GM19025 (cell line): Measurements from ENCODE around the gene SRRM3.
"Not testable (repeated sequence)": the region's sequence is repeated elsewhere in the genome, so short reads cannot be mapped to it uniquely, and the experiment has no call there.

Experiments used
- ATAC-seq: cut with Tn5 transposase; IDR thresholded peaks from one replicate; pipeline ENCODE4 v1.9.1; 2021; ENCODE audit warnings: mild to moderate bottlenecking, low read depth, moderate library complexity; ENCODE audit not compliant: unreplicated experiment

SRRM3 gene

DNA sequence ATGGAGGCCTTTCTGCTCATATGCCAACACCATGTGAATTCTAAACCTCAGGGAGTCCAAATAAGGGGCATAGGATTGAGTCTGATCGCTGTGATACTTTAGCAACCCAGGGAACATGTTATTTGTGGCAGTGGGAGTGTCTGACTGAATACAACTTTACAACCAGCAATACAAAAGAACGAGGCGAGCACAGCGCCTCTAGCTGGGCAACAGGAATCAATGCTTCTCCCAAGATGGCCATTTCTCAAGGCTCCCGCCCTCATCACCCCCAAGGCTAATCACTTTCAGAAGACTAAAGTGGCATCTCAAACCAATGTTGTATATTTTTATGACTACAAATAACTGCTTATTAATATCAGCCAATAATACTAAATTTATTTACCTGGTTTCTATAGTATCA, 129.0 kb downstream of the SRRM3 start:
- ATAC-seq = no peak

DNA sequence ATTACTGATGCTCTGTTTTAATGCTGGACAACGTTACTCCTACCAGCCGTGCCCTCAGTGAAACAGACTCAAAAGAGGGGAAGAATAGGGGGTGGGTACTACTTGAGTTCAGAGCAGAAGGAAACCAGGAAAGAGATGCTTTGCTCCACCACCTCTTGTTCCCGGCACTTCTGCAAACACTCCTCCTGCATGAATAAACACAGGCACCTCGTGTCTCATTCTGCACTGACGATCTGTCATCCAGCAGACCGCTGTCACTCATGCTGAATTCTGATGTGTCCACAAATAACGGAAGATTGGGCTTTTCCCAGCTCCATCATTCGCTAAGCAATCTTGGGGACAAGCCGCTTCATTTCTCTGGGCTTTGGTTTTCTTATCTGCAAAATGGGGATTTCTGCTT, 130.4 kb downstream of the SRRM3 start:
- no peak for ATAC-seq

DNA sequence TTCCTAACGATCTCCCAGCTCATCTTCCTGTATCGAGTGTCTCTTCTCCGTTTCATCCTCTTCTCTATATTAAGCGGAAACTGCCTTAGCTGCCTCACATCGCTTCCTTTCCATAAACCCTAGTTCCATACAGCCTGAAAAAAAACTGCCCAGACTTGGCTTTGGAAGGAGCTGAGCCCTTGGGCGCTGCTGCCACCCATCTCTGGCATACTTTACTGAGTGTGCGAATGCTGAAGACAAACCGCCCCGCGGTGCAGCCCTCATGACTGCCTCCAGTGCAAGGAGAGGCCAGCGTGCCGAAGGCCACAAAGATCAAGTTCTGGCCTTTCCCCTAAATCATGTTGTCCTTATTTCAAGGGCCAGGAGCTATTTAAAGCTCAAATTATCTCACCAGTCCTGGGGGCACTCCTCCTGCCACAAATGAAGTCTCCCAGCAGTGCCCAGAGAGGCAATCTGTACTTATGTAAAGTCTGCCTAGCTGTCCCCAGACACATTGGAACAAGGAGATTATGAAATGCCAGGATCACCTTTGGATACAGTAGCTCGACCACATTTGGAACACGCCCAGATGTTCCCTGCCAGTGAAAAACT, 131.9 kb downstream of the SRRM3 start:
- no peak for ATAC-seq

DNA sequence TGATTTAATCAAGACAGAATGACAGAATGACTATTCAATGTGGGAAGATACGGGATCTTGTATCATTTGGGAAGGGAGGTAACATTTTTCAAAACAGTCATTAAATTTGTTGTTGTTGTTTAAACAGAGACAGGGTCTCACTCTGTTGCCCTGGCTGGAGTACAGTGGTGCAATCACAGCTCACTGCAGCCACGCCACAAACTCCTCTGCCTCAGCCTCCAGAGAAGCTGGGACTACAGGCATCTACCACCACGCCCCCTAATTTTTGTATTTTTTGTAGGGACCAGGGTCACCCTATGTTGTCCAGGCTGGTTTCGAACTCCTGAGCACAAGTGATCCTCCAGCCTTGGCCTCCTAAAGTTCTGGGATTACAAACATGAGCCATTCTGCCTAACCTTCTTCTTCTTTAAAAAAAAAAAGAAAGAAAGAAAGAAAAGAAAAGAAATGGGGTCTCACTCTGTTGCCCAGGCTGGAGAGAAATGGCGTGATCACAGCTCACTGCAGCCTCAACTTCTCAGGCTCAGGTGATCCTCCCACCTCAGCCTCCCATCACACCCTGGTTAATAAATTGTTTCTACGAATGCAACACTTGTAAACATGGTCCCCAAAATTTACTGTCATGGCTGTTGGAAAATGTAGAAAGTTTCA, 132.7 kb downstream of the SRRM3 start:
- ATAC-seq = no peak

DNA sequence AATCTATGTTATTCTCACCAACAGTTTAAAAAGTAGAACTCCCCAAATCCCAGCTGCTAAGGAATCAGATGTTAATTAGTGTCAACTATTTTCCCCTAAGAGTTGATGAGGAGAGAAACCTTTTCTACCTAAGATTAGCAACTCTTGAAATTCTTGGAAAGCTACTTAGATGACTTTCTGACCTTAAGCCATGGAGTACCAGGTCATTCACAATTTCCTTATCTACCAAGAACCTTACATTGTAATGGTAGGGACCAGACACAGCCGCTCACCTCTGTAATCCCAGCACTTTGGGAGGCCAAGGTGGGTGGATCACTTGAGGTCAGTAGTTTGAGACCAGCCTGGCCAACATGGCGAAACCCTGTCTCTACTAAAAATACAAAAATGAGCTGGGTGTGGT, 133.7 kb downstream of the SRRM3 start:
- ATAC-seq = not testable (repeated sequence)

DNA sequence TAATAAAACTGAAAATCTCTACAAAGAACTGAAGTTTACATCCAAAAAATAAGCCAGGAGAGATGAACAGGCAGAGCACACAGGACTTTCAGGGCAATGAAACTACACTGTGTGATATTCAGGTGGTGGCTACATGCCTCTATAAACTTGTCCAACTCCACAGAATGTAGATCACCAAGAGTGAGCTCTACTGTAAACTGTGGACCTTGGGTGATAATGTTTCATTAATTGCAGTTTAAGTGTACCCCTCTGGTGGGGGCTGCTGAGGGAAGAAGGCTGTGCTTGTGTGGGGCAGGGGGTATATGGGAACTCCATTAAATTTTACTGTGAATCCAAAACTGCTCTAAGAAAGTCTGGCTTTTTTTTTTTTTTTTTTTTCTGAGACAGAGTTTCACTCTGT, 134.4 kb downstream of the SRRM3 start:
- ATAC-seq = no peak
